GM12865 (cell line): Measurements from ENCODE around the gene GNAT1.

ENCODE experiments used
- DNase-seq: peaks from one replicate; pipeline ENCODE4 v3.0.0; 2010; ENCODE audit warnings: low read depth
- H3K4me3 ChIP-seq: 2 replicates; pipeline ENCODE4 v1.5.1; 2011; ENCODE audit warnings: mild to moderate bottlenecking, low read depth, low read length, control low read depth
- TF ChIP-seq, protein P1 (sequence below): IDR thresholded peaks from 2 replicates; pipeline ENCODE4 v1.5.1; 2011; ENCODE audit warnings: low read length, control low read depth, low read depth, inconsistent platforms; ENCODE audit not compliant: insufficient read depth; ENCODE audit errors: missing control alignments

The GNAT1 gene

GRCh38 chr3:50190936-50191660, at the start of gene GNAT1:
GNAT1 (plus strand) TSS chr3:50191610; CDS start chr3:50191726, 116 bp downstream.
- DNase-seq, result no peak

DNA sequence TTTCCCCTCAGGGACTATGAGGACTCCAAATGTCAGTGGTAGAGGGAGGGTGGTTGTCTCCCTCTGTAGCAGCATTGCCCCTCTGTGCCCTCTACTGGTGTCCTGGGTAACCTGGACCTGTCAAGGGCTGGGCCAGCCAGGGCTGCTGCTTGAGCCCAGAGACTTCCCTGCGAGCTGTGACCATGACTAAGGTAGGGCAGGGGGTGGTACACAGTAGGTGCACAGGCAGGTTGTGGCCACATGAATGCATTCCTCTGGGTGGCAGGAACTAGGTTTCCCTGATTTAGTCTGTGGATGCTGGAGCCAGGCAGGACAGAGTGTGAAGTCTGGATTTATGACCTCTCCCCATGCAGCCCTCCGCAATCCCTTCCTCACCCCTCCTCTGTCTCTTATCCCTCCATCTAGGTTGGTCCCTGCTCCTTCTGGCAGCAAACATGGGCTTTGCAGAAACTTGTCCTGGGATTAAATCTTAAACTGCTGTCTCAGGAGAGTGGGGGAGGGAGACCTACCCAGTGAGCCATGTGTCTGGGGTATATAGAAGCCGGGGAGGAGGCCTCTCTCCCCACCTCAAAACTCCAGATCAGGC, 45.0 kb upstream of the GNAT1 start:
- no peak overlapping the region for H3K4me3 ChIP-seq
- TF ChIP-seq, protein P1, sequence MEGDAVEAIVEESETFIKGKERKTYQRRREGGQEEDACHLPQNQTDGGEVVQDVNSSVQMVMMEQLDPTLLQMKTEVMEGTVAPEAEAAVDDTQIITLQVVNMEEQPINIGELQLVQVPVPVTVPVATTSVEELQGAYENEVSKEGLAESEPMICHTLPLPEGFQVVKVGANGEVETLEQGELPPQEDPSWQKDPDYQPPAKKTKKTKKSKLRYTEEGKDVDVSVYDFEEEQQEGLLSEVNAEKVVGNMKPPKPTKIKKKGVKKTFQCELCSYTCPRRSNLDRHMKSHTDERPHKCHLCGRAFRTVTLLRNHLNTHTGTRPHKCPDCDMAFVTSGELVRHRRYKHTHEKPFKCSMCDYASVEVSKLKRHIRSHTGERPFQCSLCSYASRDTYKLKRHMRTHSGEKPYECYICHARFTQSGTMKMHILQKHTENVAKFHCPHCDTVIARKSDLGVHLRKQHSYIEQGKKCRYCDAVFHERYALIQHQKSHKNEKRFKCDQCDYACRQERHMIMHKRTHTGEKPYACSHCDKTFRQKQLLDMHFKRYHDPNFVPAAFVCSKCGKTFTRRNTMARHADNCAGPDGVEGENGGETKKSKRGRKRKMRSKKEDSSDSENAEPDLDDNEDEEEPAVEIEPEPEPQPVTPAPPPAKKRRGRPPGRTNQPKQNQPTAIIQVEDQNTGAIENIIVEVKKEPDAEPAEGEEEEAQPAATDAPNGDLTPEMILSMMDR, result no peak
- DNase-seq, result no peak

More at GRCh38 chr3:50190936-50191660, at the start of gene GNAT1:
- TF ChIP-seq, protein P1, result no peak
- H3K4me3 ChIP-seq, result no peak within 1 kb of the TSS

DNA sequence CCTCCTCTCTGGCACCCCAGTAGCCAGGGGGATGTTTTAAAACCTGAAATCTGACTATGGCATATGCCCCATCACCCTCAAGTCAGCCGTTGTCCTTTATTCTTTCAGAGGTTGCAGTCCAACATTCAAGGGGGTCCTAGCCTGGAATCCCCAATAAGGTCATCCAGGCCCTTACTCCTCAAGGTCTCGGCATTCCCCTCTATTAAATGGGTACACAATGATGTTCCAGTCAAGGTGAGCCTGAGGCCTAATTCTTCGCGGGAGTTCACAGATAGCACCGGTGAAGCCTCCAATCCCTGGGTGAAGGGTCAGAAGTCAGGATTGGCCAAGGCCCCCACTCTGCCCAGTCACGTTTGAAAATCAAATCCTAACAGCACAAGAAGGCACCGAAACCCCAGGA, 44.4 kb upstream of the GNAT1 start:
- H3K4me3 ChIP-seq, result no peak overlapping the region
- DNase-seq, result no peak
- TF ChIP-seq, protein P1, result no peak

GRCh38 chr3:50147447-50147846, 44.0 kb upstream of the GNAT1 start:
- H3K4me3 ChIP-seq, result no peak overlapping the region
- DNase-seq, result no peak
- TF ChIP-seq, protein P1, result no peak

- no peak overlapping the region for H3K4me3 ChIP-seq
- no peak for DNase-seq
- TF ChIP-seq, protein P1, result no peak
Measured at GRCh38 chr3:50147861-50148260, 43.5 kb upstream of the GNAT1 start.

DNA sequence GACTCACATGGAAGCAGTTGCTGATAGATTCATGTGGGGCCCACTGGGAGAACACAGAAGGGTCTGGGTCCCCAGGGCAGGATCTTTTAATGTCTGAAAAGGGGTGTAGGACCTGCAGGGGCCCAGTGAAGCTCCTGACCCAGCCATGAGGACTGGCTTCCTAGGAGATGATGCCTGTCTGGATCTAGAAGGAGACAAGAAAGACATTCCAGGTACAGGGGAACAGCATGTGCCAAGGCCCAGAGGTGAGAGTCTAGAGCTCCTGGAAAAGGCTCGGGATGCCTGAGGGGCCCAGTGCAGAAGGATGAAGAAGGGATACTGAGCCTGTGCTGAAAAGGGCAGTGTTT, 41.0 kb upstream of the GNAT1 start:
- no peak for DNase-seq
- TF ChIP-seq, protein P1, result no peak
- no peak overlapping the region for H3K4me3 ChIP-seq
